AML-193 (cell line): Measurements from ENCODE around the gene MGAT5.
A peak's percentile ranks its signal among the peaks of the same experiment; 100 is the strongest.

Experiments used
- DNase-seq, 2 experiments: peaks; one replicate each; lab custom pipeline; 2025; lab: John Stamatoyannopoulos, UW

Gene MGAT5

DNA sequence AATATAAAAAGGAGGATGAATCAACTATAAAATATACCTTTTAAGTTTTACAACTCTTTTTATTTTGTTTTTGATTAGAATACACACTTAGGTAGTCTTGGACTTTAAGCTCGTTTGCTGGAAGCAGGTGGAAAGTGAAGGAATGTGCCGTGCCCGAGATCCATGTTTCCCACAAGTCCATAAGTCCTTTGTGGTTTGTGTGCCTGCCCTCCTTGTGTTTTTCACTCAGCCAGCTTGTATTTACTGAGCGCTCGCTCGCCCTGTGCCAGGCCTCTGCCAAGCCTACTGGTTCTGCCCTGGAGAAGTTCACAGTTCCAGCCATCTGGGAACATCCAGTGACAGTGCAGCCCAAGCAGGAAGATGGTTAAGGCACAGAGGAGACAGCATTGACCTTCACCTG is 142.6 kb downstream of the MGAT5 start:
- no peak for DNase-seq

DNA sequence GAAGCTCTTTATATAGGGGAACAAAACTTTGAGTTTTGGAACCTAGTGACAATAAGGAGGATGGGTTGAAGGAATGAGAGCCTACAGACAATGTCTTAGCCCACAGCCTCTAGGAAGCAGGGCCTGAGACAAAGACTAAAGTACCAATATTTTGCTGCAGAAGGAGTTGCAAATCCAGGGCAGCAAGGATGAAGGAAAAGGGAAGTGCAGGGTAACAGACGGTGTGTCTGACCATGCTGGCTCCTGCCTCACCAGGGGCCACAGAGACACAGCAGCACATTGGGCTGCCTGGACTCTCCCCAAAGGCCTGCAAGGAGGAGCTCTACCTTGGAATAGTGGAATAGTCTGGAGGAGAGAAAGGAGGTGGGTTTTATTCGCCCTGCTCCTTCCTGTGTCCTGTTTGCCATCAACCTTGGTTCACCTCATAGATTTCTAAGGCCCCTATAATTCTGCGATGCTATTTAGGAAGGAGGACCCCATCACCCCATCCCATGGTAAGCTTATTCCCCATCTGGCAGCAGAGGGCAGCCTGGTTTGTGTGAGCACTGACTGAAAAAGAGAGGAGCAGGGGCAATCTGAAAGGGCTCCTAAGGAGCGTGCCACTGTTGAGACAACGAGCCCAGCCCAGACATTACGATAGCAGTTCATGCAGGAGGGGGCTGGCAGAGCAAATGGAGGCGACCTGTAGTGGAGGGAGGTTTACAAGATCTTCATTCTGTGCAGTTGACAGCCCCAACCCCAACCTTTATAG is 143.4 kb downstream of the MGAT5 start:
- peak; percentile 33 to 50 for DNase-seq

DNA sequence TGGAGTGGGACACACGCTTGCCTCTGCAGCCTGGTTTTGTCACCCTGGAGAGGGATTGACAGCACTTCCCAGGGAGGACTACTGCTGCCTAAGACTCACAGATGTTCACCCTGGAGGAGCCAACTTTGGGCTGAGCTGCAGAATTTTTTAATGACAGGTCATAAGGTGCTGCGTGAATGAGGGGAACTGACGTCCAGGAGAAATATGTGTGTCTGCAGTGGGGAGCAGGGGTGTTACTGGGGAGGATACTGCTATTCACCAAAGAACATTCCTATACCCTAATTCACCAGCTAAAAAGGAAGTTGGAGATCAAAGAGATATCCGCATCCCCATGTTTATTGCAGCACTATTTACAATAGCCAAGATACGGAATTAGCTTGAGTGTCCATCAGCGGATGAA is 144.4 kb downstream of the MGAT5 start:
- no peak for DNase-seq

DNA sequence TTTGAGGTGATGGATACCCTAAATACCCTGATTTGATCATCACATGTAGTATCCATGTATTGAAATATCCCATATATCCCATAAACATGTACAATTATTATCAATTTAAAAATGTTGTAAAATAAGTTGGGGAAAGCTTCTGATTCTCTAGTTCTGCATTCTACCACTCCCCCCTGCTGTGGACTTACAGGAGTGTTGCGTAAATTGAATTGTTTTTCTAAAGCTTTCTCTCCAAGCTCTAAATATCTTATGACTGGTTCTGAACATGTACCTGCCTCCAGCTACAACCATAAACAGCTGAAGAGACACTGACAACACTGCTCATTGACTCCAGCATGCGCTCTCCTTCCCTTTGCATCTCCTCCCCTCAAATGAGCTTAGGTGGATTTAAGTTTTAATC is 145.2 kb downstream of the MGAT5 start:
- DNase-seq = peak; percentile 48 to 66

DNA sequence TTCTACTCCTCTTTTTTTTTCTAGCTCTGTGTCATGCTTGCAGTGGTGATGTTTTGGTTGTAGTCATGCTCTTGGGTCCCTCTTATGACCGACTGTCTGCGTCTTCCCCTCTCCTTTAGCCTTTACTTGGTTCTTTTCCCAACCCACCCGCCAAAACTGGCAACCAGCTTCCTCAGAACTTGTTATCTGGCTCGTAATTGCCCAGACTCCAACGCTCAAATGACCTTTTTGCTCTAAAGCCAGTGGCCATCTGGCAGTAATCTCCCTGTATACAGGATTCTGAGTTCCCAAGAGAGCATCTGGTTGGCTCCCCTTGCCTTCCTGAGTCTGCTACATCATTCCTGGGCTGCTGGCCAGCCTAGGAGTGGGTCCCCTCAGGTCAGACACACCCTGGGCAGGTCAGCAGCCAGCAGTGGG is 147.2 kb downstream of the MGAT5 start:
- DNase-seq = no peak

DNA sequence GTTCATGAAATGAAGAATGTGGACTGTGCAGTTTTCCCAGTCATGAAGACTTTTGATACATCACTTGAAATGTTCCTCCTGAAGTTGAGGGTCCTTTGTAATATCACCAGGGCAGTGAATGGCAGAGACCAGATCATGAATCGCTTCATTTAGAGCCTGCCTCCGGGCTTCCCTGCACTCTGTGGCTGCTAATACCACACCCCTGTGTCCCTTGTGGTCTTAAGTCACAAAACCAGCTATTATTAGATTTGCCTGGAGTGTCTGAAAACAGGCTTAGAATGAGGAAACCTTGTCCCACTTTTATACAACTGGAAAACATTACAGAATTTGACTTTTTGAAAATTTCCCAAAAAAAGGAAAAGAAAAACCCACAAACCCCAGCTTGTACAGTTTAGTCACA is 147.9 kb downstream of the MGAT5 start:
- DNase-seq = no peak

DNA sequence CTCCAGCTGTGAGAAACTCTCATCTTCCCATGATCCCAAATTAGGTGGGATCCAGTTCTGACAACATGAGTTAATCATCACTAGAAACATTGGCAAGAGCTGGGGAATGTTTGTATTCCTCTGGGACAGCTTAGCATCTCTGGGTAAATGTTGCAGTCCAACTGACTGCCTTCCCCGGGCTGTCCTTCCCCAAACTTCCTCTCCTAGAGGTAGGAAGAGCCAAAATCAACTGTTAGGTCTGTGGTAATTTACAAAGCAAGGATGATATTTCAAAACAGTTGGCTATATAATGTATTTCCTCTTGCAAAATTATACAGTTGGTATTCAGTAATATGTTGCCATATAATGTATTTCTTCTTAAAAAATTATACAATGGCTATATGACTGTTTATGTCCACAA is 148.5 kb downstream of the MGAT5 start:
- peak; percentile 90 to 94 for DNase-seq

DNA sequence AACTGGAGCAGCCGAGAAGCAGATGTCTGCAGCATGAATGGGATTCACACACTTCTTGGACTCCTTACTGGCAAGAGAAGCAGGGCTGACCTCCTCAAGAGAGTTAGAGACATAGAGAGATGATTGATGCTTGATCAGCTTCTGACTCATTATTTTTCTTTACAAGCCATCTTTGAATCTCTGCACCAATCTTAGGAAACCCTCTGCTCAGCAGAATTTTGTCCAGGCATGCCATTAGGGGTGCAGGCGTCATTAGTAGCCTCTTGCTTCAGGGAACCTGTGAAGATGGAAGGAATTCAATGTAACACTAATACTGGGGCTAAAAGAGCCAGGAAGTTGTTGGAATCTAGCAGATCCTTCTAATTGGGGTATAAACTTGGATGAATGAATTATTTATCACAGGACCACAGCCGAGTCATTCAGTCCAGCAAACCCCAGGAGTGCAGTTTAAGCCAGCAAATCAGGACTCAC is 151.8 kb downstream of the MGAT5 start:
- no peak for DNase-seq

DNA sequence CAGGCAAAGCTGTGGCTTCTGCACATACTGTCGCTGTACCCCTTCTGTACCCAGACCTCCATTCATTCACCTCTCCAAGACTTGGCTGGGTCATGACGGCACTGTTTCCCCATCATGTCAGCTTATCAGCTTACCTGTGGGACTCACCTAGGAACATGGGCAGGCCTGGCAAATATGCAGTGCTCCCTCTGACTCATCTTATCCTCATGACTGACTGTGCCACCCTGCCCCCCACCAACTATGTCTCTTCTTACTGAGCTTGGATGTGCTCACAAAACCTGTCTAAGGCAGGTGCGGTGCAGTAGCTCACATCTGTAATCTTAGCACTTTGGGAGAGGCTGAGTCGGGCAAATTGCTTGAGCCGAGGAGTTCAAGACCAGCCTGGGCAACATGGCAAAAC is 152.4 kb downstream of the MGAT5 start:
- DNase-seq = no peak

DNA sequence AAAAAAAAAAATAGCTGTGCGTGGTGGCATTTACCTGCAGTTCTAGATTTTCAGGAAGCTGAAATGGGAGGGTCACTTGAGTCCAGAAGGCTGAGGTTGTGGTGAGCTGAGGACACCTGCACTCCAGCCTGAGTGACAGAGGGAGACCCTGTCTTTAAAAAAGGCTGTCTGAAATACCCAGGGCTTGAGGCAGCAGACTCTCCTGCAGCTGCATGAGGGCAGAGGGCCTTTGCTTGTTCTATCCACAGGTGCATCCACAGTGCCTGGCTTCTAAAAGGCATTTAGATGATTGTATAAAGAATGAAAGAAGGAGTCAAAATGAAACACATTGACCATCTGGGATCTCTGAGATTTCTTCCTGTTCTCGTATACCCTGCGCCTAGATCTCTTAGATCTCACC is 152.9 kb downstream of the MGAT5 start:
- no peak for DNase-seq

DNA sequence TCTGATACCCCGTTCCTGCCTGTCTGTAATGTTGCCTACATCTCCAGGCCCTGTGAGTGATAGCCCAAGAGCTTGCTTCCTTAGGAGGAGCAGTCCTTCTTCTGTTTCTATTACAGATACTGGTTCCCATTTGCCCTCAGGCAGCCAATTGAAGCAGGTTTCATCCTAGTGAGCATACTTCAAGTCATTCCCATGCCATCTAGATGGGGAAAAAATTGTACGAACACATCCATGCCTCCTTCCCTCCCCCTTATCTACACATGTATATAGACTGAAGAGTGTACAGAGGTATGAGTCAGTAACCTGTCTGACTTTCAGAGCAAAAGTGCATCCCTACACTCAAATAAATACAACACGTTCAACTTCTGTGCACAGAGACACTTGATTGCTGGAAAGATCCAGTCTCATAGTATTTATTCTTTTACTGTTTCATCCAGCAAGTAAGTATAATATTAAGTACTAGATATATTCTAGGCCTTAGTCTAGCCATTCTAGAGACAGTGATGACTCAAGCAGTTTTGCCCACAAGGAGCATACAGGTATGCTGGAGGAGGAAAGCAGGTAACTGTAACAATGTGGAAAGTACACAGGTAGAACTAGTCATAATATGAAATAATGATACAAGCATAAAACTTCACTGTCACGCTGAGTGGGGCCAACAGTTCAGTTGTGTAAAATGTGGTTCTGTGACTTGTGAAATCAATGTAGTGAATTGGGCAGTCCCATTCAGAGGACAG is 153.4 kb downstream of the MGAT5 start:
- no peak for DNase-seq

DNA sequence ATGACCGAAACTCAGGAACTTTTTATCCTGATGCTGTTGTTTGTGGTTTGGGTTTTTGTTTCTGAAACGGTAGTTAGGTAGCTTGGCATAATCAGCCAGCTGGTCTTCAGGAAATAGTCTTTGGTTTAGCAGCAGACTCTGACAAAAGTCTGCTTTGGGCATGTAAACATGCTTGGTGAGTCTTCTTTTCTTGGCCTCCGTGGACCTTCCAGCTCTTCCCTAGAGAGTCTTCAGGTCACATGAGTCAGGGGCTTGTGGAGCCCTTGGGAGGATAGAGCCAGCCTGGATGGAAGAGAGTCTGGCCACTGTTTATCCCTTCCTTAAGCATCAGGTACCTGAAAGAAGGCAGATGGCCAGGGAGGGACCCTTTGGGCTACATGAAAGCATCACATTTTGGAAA is 154.5 kb downstream of the MGAT5 start:
- no peak for DNase-seq

DNA sequence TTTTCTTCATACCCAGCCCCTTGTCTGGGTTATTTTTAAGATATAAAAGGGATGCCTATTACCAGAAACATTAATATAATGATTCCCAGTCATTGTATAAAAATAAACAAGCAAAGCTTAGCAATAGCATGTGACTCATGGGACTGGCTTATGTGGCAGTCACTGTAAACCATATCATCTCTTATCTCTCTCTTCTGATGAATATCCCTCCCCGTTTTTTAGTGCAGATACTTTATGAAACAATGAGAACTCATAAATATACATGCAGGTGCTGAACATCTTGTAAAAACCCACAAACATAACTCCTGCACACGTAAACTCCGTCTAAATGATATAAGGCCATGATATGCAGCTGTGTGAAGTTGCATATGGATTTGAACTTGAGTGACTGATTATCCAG is 154.9 kb downstream of the MGAT5 start:
- DNase-seq = no peak

DNA sequence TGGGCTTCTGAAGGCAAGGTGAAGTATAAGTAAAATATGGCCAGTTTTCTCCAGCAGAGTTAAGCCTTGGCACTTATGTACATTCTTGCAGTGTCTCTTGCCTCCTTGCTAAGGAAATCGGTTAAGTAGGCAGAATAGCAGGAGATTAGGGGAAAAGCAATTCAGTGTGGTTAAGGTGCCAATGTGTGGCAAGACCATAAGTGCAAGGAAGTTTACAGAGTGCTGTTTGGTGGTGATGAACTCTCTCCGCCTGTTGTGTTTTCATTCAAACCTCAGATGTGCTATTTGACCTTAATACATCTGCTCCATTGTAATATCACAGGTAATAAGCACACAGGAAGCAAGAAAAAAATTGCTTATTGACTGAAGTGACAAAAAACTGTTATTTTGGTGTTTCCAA is 156.1 kb downstream of the MGAT5 start:
- DNase-seq = no peak

DNA sequence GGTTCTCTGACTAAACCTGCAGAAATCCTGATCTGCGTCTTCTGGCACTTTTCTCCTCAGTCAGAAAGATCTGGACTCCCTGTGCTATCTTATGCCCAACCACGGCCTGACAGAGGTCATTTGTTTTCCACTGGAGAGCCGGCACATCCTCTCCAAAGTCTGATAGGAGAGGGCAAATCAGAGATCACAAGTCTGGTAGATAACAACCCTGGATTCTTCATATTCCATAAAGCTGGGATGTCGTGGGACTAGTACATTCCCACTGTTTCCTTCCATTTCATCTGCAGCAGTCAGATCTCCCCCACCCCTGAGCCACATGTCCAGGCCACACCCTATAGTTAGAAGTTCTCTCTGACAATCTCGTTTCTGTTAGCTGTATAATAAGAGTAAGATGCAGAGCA is 157.0 kb downstream of the MGAT5 start:
- DNase-seq = no peak

DNA sequence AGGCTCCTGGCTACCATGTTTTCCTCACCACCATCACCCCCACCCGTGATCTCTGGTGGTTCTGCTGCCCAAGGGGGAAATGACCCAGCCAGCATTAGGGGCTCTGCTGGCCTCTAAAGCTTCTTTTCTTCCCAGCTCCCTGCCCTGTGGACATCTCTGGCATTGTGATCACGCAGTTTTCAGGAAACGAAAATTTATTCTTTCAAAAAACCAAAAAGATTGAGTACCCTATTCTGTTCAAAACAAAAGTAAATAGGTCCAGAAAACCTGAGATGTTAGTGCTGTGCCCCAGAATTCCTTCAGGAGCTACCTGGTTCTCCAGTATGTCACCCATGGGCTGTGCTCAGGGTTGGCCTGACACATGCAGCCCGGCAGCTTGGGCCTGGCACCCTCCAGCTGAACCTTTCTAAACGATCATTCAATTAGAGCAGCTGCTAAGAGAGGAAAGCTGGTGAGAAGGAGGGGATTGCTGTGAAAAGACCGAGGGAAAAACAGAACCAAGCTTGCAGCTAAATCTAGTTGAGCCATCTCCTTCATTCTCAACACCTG is 157.5 kb downstream of the MGAT5 start:
- no peak for DNase-seq

DNA sequence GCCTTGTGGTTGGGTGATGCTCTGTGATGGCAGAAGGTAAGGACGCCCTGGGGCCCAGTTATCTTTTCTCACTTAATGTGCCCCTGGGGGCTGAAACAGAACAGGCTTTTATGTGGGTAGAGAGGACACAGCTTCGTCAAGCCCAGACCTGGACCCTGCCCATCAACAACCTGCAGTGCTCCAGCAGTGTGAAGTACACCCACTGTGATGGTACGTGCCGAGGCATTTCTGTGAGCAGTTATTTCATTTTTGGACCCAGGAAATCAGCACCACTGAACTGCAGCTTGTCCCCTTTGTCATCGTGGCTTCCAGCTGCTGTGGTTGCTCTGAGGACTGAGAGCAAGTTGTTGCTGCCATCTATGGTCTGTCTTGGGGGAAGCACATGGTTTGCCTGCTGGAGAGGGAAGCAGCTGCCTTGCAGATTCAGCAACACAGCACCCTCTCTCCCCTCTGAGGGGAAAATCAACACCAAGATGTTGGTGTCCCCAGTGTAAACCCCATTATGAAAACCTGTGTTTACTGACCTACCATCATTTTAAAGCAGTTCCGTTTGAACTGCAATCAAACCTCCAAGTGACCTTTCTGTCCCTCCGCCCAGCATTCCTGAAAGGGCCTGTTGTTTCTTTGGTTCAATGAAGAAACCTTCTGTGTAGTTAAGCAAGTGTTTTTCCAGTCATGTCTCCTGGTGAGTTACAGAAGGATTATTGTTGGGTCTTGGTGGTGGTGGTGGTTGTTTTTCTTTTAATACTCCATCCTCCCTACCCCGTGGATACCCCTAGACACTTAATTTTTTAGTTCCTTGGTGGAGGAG is 158.2 kb downstream of the MGAT5 start:
- DNase-seq = peak; percentile 74 to 80

DNA sequence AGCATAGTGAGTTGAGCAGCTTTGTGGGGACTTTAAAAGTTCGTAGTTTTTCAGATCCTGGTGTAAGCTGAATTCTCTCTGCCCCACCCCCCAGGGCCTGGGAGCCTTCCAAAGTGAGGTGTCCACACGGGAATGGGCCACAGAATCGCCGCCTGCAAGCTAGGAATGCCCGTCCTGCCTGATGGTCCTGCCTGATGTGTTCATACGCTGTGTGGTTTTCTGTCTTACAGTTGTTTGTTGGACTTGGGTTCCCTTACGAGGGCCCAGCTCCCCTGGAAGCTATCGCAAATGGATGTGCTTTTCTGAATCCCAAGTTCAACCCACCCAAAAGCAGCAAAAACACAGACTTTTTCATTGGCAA is 158.7 kb downstream of the MGAT5 start:
- no peak for DNase-seq

DNA sequence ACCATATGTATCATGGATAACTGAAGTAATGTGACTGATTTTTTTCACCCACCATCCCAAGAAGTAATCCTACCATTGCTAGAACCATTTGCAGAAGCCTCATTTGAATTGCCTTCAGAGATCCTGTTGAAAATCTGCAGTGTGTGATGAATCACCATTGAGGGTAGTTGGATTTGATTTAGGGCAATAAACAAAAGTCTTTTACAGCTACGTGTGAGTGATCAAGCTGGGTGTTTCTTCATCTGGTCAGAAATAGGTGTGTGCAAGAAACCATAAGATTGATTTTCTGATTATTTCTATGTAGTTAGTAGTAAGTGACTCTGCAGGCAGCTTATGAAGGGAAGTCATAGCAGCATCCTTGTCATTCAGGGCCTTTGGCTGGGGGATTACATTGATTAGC is 159.6 kb downstream of the MGAT5 start:
- no peak for DNase-seq

DNA sequence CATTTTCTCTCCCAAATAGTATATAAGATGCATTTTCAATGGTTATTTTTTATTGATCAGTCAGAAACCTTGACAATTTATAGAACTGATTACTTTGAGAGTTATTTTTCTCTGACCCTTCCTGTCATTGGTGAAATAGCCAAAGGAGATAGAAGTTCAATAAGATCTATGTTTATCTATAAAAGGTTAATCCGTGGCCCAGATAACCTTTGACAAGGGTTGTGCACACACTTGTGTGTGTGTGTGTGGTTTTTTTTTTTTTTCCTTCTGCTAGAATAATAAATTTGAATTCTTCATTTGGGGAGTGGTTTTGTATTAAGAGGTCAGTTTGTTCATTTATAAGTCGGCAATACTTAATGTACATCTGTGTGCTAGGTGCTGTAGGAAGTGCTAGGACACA is 160.0 kb downstream of the MGAT5 start:
- DNase-seq = no peak

DNA sequence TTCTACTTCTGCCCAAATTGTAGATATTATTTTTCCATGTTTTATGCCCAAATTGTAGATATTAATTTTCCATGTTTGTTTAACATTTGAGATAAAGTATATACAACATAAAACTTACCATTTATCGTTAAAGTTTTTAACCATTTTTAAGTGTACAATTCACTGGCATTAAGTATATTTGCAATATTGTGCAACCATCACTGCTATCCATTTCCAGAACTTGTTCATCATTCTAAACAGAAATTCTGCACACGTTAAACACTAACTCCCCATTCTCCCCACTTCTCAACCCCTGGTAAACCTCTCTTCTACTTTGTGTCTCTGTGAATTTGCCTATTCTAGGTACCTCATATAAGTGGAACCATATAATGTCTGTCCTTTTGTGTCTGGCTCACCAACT is 162.1 kb downstream of the MGAT5 start:
- DNase-seq = no peak

DNA sequence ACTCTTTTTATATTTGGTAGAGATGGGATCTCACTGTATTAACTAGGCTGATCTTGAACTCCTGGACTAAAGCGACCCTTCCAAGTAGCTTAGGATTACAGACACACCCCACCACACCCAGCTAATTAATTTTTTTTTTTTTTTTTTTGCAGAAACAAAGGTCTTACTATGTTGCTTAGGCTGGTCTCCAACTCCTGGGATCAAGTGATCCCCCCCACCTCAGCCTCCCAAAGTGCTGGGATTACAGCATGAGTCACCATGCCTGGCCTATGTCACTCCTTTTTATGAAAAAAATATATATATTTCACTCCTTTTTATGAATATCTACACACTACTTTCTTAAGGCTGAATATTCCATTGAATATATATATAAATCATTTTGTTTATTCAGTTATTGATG is 162.8 kb downstream of the MGAT5 start:
- DNase-seq = no peak
